H1 (cell line): Measurements from ENCODE around the gene DMAC1. TPM values are rescaled to one million over a fixed set of nuclear protein-coding genes. Genes with fewer than 3 reads are reported as not detected.

ENCODE experiments used
- CTCF ChIA-PET: fragments of 300-600 bp; sonication (Branson Sonifier 250); formaldehyde crosslinking; loops from one replicate; lab custom pipeline; 2021; ENCODE audit not compliant: partially characterized antibody; lab: Charles Lee
- POLR2A ChIA-PET: fragments of 300-600 bp; sonication (Branson Sonifier 250); formaldehyde crosslinking; loops from one replicate; lab custom pipeline; 2021; ENCODE audit warnings: inconsistent platforms; ENCODE audit not compliant: partially characterized antibody; lab: Charles Lee
- DNase-seq, 2 experiments: peaks; one replicate each; pipeline versions ENCODE4 v3.0.0 to v3.0.0-alpha.2; 2010 to 2022; ENCODE audit warnings: low spot score in 2 of 2, low read depth in 1 of 2, mixed read lengths in 1 of 2
- FAIRE-seq: peaks from 2 replicates; lab custom pipeline; 2011; peaks lifted over from hg19 to GRCh38; lab: Jason Lieb, UNC
- H2AFZ ChIP-seq: 2 replicates; pipeline ENCODE4 v1.8.1; 2012; ENCODE audit warnings: low read length, inconsistent platforms
- H2AK5ac ChIP-seq: 2 replicates; pipeline ENCODE4 v1.6.1; 2013; ENCODE audit warnings: low read depth, low read length
- H2BK120ac ChIP-seq: replicated peaks from 2 replicates; pipeline ENCODE3; 2013; ENCODE audit warnings: low read depth, low read length, inconsistent platforms
- H2BK12ac ChIP-seq: 2 replicates; pipeline ENCODE4 v1.6.1; 2013; ENCODE audit warnings: low read depth, low read length
- H2BK15ac ChIP-seq: 2 replicates; pipeline ENCODE4 v1.6.1; 2013; ENCODE audit warnings: low read length
- H2BK20ac ChIP-seq: 2 replicates; pipeline ENCODE4 v1.6.1; 2013; ENCODE audit warnings: low read length
- H2BK5ac ChIP-seq: 2 replicates; pipeline ENCODE4 v1.6.1; 2013; ENCODE audit warnings: low read depth, low read length
- H3K14ac ChIP-seq: 2 replicates; pipeline ENCODE4 v1.6.1; 2013; ENCODE audit warnings: inconsistent platforms; ENCODE audit not compliant: insufficient read length
- H3K18ac ChIP-seq: 2 replicates; pipeline ENCODE4 v1.6.1; 2013; ENCODE audit warnings: low read length; ENCODE audit errors: extremely low read depth
- H3K23ac ChIP-seq: 2 replicates; pipeline ENCODE4 v1.6.1; 2013; ENCODE audit warnings: inconsistent platforms; ENCODE audit not compliant: insufficient read length
- H3K23me2 ChIP-seq: 2 replicates; pipeline ENCODE4 v1.6.1; 2013; ENCODE audit warnings: low read depth, low read length
- H3K27ac ChIP-seq: 2 replicates; pipeline ENCODE4 v1.6.1; 2011; ENCODE audit warnings: low read depth, low read length, inconsistent platforms
- H3K27me3 ChIP-seq, 4 experiments: replicated peaks in 1 of 4; 1 replicate in 1 of 4; 2 replicates in 3 of 4; pipeline versions ENCODE4 v1.6.1 to v1.8.1; 2011 to 2013; ENCODE audit warnings: low read length in 3 of 4, mild to moderate bottlenecking in 3 of 4, inconsistent platforms in 2 of 4, mixed read lengths in 2 of 4, moderate library complexity in 1 of 4; ENCODE audit not compliant: control insufficient read depth in 3 of 4, insufficient read depth in 3 of 4; ENCODE audit errors: extremely low read depth in 1 of 4
- H3K36me3 ChIP-seq, 4 experiments: 2 replicates each; pipeline versions ENCODE4 v1.6.1 to v1.8.1; 2011 to 2013; ENCODE audit warnings: mild to moderate bottlenecking in 4 of 4, low read length in 3 of 4, moderate library complexity in 2 of 4, control low read depth in 1 of 4, inconsistent platforms in 1 of 4; ENCODE audit not compliant: insufficient read depth in 4 of 4, control insufficient read depth in 2 of 4
- H3K4ac ChIP-seq: replicated peaks from 2 replicates; pipeline ENCODE3; 2013; ENCODE audit warnings: low read length, low read depth, mixed read lengths, inconsistent platforms; ENCODE audit not compliant: insufficient read length
- H3K4me1 ChIP-seq, 4 experiments: replicated peaks in 1 of 4; 1 replicate in 1 of 4; 2 replicates in 3 of 4; pipeline versions ENCODE4 v1.6.1 to v1.8.1; 2011 to 2013; ENCODE audit warnings: low read length in 3 of 4, inconsistent platforms in 2 of 4, mixed read lengths in 1 of 4; ENCODE audit not compliant: insufficient read depth in 4 of 4, control insufficient read depth in 3 of 4
- H3K4me2 ChIP-seq, 2 experiments: 2 replicates each; pipeline versions ENCODE4 v1.6.1 to v1.8.1; 2011 to 2013; ENCODE audit warnings: low read depth in 2 of 2, low read length in 2 of 2, control low read depth in 1 of 2, inconsistent platforms in 1 of 2, mild to moderate bottlenecking in 1 of 2; ENCODE audit not compliant: insufficient read depth in 1 of 2
- H3K4me3 ChIP-seq, 4 experiments: fragments of 200-600, 300-600 bp in 1 of 4; sonication (generic), shearing (Covaris generic), sonication (Bioruptor Twin) in 1 of 4; 2 replicates each; pipeline versions ENCODE4 v1.5.1 to v1.8.1; 2011 to 2016; ENCODE audit warnings: low read length in 4 of 4, low read depth in 3 of 4, control low read depth in 2 of 4, inconsistent platforms in 2 of 4, mild to moderate bottlenecking in 2 of 4, mixed read lengths in 1 of 4, moderate library complexity in 1 of 4; ENCODE audit not compliant: insufficient read depth in 2 of 4; ENCODE audit errors: extremely low read depth in 1 of 4
- H3K56ac ChIP-seq: replicated peaks from 2 replicates; pipeline ENCODE3; 2013; ENCODE audit warnings: low read depth, mild to moderate bottlenecking, mixed read lengths, low read length, inconsistent platforms; ENCODE audit not compliant: insufficient read length
- H3K79me1 ChIP-seq: 2 replicates; pipeline ENCODE4 v1.6.1; 2013; ENCODE audit warnings: low read depth, low read length, control low read depth
- H3K79me2 ChIP-seq, 2 experiments: 2 replicates each; pipeline versions ENCODE4 v1.6.1 to v1.8.1; 2012 to 2013; ENCODE audit warnings: low read length in 2 of 2, mild to moderate bottlenecking in 2 of 2, inconsistent platforms in 1 of 2; ENCODE audit not compliant: insufficient read depth in 2 of 2, control insufficient read depth in 1 of 2
- H3K9ac ChIP-seq, 4 experiments: replicated peaks in 1 of 4; 1 replicate in 1 of 4; 2 replicates in 3 of 4; pipeline versions ENCODE4 v1.6.1 to v1.8.1; 2011 to 2013; ENCODE audit warnings: low read depth in 3 of 4, low read length in 3 of 4, control low read depth in 2 of 4, mild to moderate bottlenecking in 2 of 4, moderate library complexity in 2 of 4, inconsistent platforms in 1 of 4; ENCODE audit errors: extremely low read depth in 1 of 4
- H3K9me3 ChIP-seq, 2 experiments: 2 replicates each; pipeline versions ENCODE4 v1.6.1 to v1.8.1; 2012 to 2013; ENCODE audit warnings: mild to moderate bottlenecking in 2 of 2, moderate library complexity in 2 of 2, control low read depth in 1 of 2, inconsistent platforms in 1 of 2, low read depth in 1 of 2, low read length in 1 of 2, mixed read lengths in 1 of 2; ENCODE audit not compliant: insufficient read depth in 2 of 2
- H4K20me1 ChIP-seq, 2 experiments: replicated peaks in 1 of 2; 2 replicates each; pipeline versions ENCODE3 to v1.8.1; 2011 to 2013; ENCODE audit warnings: inconsistent platforms in 2 of 2, low read length in 2 of 2, mild to moderate bottlenecking in 1 of 2; ENCODE audit not compliant: insufficient read depth in 2 of 2, control insufficient read depth in 1 of 2
- H4K5ac ChIP-seq: 2 replicates; pipeline ENCODE4 v1.6.1; 2013; ENCODE audit warnings: low read length, low read depth, mixed read lengths, inconsistent platforms; ENCODE audit not compliant: insufficient read length
- H4K8ac ChIP-seq: 2 replicates; pipeline ENCODE4 v1.8.0; 2013; ENCODE audit warnings: mild to moderate bottlenecking, moderate library complexity, low read length, inconsistent platforms; ENCODE audit not compliant: insufficient read depth; ENCODE audit errors: extremely low read depth
- H4K91ac ChIP-seq: replicated peaks from 2 replicates; pipeline ENCODE3; 2013; ENCODE audit warnings: low read length, mixed read lengths, inconsistent platforms; ENCODE audit not compliant: insufficient read length
- ATF3 ChIP-seq: IDR thresholded peaks from 2 replicates; pipeline ENCODE4 v1.6.1; 2011; ENCODE audit warnings: low read depth, mild to moderate bottlenecking, low read length; ENCODE audit not compliant: insufficient read depth
- CHD1 ChIP-seq: IDR thresholded peaks from 2 replicates; pipeline ENCODE4 v1.6.1; 2012; ENCODE audit warnings: low read depth, low read length, improper control_type of control experiment
- E2F6 ChIP-seq: IDR thresholded peaks from 2 replicates; pipeline ENCODE4 v1.6.1; 2012; ENCODE audit warnings: inconsistent platforms
- FOSL1 ChIP-seq: IDR thresholded peaks from 2 replicates; pipeline ENCODE4 v1.6.1; 2011; ENCODE audit warnings: mild to moderate bottlenecking, low read depth, low read length, moderate library complexity; ENCODE audit not compliant: insufficient read depth
- KDM1A ChIP-seq: fragments of 200-600, 300-600 bp; sonication (generic); IDR thresholded peaks from 2 replicates; pipeline ENCODE4 v1.7.1; 2016; ENCODE audit warnings: mild to moderate bottlenecking, low read length, borderline replicate concordance
- SUZ12 ChIP-seq: fragments of 200-600 bp; sonication (generic); IDR thresholded peaks from 2 replicates; pipeline ENCODE4 v1.6.1; 2012; ENCODE audit warnings: mild to moderate bottlenecking, inconsistent platforms, low read length, moderate library complexity, mixed read lengths
- WGBS, 2 experiments: shearing (Covaris generic) in 1 of 2; methylation state at CpG; one replicate each; pipeline versions ENCODE4 v1.1.6 to v1.1.7; 2013 to 2015; ENCODE audit warnings: low lambda C conversion rate in 2 of 2, mixed read lengths in 2 of 2, inconsistent platforms in 1 of 2, low coverage in 1 of 2, missing lambda C conversion rate in 1 of 2; ENCODE audit not compliant: insufficient replicate concordance in 2 of 2, insufficient coverage in 1 of 2, insufficient read length in 1 of 2; ENCODE audit errors: extremely low coverage in 1 of 2, missing lambda C conversion rate in 1 of 2; 5-methylcytosine and 5-hydroxymethylcytosine counted together
- polyA plus RNA-seq, 7 experiments: library from polyadenylated mRNA; depleted of rRNA in 3 of 7; stranded (reverse) in 5 of 7; unstranded in 2 of 7; fragments of >200 nt in 5 of 7; fragments of 200-250 nt in 2 of 7; gene quantifications; 1 replicate in 5 of 7; 2 replicates in 1 of 7; 4 replicates in 1 of 7; pipeline versions ENCODE4 v1.2.1 to v1.2.3, GENCODE V29; 2011 to 2013; ENCODE audit warnings: missing spikeins in 2 of 7, mixed read lengths in 2 of 7
- total RNA-seq: library from RNA; stranded (reverse); fragmentation: NEBNext Ultra II Directional; extraction: Animal tissue kit (Norgen Biotek cat#: 25700); gene quantifications from 2 replicates; pipeline ENCODE4 v1.2.1, GENCODE V29; 2021

DMAC1 gene
- total and polyA plus RNA-seq, 2 of the 8 experiments (the other 6 are each of a cell fraction or from before 2014, with no cell fraction given), result 30.4 to 89.4 TPM

GRCh38 chr9:7823651-7824050 is 24.1 kb upstream of the DMAC1 start:
- no peak overlapping the region for H2AFZ ChIP-seq
- H3K9ac ChIP-seq, result no peak overlapping the region
- no peaks in the 10 kb centered on the region for H3K9me3 ChIP-seq
- no peak overlapping the region for H3K18ac ChIP-seq
- H2BK15ac ChIP-seq, result no peak overlapping the region
- no peak overlapping the region for H2BK5ac ChIP-seq
- no peak overlapping the region for H3K56ac ChIP-seq
- POLR2A ChIA-PET, result no interaction called here
- no peak overlapping the region for H3K4ac ChIP-seq
- no peak for TF ChIP-seq E2F6
- no peak for TF ChIP-seq KDM1A
- no peak for TF ChIP-seq SUZ12
- no peak for TF ChIP-seq ATF3
- no peak for TF ChIP-seq CHD1
- no peak for TF ChIP-seq FOSL1
- TF ChIP-seq, all 59 proteins: peak for 0
- Histone ChIP-seq H3K79me2 (no peaks in the 10 kb centered on the region), H3K27me3 (no peaks in the 10 kb centered on the region), H3K36me3 (no peaks in the 10 kb centered on the region), H3K4me3 (no peak overlapping the region), H3K27ac (no peak overlapping the region), H3K23ac (no peak overlapping the region), H2AK5ac (no peak overlapping the region), H3K14ac (no peak overlapping the region), H4K8ac (no peak overlapping the region), H4K20me1 (no peaks in the 10 kb centered on the region), H3K79me1 (no peaks in the 10 kb centered on the region), H2BK12ac (no peak overlapping the region), H3K4me1 (no peaks in the 10 kb centered on the region), H4K91ac (no peak overlapping the region), H3K23me2 (no peaks in the 10 kb centered on the region), H2BK20ac (no peak overlapping the region), H3K4me2 (no peak overlapping the region), H4K5ac (no peak overlapping the region), H2BK120ac (no peak overlapping the region)
- DNase-seq (no peak), FAIRE-seq (no peak)
- WGBS, 2 experiments, result 93 to 100% methylated on average over 1 to 5 of the region's 5 CpGs
- CTCF ChIA-PET, result interaction anchor here (1.3 to 2.5 kb wide), 3 partner anchors 10 to 18 kb away, joined by 4 to 7 read pairs (median 5); no protein-coding TSS in a partner anchor
